Measurements from ENCODE around the gene SEMA4A.
"Not testable (repeated sequence)": the region's sequence is repeated elsewhere in the genome, so short reads cannot be mapped to it uniquely, and the experiment has no call there.

SEMA4A gene

GRCh38 chr1:156119503-156120209, 33.7 kb upstream of the SEMA4A start:
- DNase-seq, result no peak

- no peak for DNase-seq
Observed at GRCh38 chr1:156120318-156120717, 33.1 kb upstream of the SEMA4A start.

DNA sequence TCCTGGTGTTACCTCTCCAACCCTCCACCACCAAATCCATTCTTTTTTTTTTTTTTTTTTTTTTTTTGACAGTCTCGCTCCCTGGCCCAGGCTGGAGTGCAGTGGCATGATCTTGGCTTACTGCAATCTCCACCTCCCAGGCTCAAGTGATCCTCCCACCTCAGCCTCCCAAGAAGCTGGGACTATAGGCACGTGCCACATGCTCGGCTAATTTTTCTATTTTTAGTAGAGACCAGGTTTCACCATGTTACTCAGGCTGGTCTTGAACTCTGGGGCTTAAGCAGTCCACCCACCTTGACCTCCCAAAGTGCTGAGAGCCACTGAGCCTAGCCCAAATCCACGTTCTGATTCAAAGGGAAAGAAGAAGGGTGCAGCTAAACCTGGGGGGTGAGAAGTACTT, 32.4 kb upstream of the SEMA4A start:
- DNase-seq, result not testable (repeated sequence)

- DNase-seq, result no peak
Observed at GRCh38 chr1:156121457-156121856, 31.9 kb upstream of the SEMA4A start.

- no peak for DNase-seq
Observed at GRCh38 chr1:156122086-156122485, 31.3 kb upstream of the SEMA4A start.

GRCh38 chr1:156122519-156123355, 30.6 kb upstream of the SEMA4A start:
- DNase-seq, result no peak

GRCh38 chr1:156123356-156124196, 29.8 kb upstream of the SEMA4A start:
- DNase-seq, result peak; percentile 54

- DNase-seq, result no peak
Observed at GRCh38 chr1:156124557-156125483, 28.6 kb upstream of the SEMA4A start.

DNA sequence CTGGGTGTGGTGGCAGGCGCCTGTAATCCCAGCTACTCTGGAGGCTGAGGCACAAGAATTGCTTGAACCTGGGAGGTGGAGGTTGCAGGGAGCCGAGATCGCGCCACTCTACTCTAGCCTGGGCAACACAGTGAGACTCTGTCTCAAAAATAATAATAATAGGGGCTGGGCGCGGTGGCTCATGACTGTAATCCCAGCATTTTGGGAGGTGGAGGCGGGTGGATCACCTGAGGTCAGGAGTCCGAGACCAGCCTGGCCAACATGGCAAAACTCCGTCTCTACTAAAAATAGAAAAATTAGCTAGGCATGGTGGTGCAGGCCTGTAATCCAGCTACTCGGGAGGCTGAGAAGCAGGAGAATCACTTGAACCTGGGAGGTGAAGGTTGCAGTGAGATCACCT, 27.8 kb upstream of the SEMA4A start:
- not testable (repeated sequence) for DNase-seq

- DNase-seq, result peak; percentile 56
Observed at GRCh38 chr1:156126043-156126629, 27.2 kb upstream of the SEMA4A start.

GRCh38 chr1:156126630-156127534, 26.5 kb upstream of the SEMA4A start:
- peak; percentile 90 for DNase-seq

- no peak for DNase-seq
Observed at GRCh38 chr1:156128308-156128653, 25.1 kb upstream of the SEMA4A start.

GRCh38 chr1:156128654-156129597, 24.5 kb upstream of the SEMA4A start:
- no peak for DNase-seq

- DNase-seq, result peak; percentile 83
Observed at GRCh38 chr1:156129687-156130577, 23.5 kb upstream of the SEMA4A start.

GRCh38 chr1:156130578-156130942, 22.8 kb upstream of the SEMA4A start:
- no peak for DNase-seq

GRCh38 chr1:156134716-156135435, 18.5 kb upstream of the SEMA4A start:
- no peak for DNase-seq

DNA sequence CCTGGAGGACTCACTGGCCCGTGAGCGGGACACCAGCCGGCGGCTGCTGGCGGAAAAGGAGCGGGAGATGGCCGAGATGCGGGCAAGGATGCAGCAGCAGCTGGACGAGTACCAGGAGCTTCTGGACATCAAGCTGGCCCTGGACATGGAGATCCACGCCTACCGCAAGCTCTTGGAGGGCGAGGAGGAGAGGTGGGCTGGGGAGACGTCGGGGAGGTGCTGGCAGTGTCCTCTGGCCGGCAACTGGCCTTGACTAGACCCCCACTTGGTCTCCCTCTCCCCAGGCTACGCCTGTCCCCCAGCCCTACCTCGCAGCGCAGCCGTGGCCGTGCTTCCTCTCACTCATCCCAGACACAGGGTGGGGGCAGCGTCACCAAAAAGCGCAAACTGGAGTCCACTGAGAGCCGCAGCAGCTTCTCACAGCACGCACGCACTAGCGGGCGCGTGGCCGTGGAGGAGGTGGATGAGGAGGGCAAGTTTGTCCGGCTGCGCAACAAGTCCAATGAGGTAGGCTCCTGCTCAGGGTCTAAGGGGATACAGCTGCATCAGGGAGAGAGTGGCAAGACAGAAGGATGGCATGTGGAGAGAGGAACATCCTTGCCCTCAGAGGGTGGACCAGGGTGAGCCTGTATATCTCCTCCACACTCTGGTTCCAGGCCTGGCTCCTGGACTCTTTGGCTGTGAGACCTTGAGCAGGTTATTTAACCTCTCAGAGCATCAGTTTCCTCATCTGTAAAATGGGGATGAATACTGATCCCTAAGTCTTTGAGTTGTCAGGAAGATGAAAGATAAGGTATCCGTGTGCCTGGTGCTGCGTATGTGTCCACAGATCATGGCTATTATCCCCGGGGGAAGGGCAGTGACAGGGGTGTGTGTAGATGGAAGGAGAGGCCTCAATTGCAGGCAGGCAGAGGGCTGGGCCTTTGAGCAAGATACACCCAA, 17.2 kb upstream of the SEMA4A start:
- DNase-seq, result no peak

Data from stimulated activated CD4-positive, alpha-beta T cell treated with anti-CD3 and anti-CD28 coated beads, Interleukin-1b, Interleukin-23, amount 100 ng/mL, for 48 hours (primary cell).